ENCODE data around the gene DCTN2. TPM values are rescaled to one million over a fixed set of nuclear protein-coding genes. Genes with fewer than 3 reads are reported as not detected.

The DCTN2 gene
- total and polyA plus RNA-seq, 2 experiments from 2014 or later: 144 to 202 TPM

- no peaks in the 10 kb centered on the region for H3K36me3 ChIP-seq (ENCODE audit: low read depth)
- H3K9ac ChIP-seq: no peak overlapping the region
- H3K4me3 ChIP-seq: no peak overlapping the region
- 81 to 89% methylated on average over 2 of the region's 2 CpGs for WGBS, 2 experiments (ENCODE audit: low coverage in 1 of 2, low lambda C conversion rate in 2 of 2, missing lambda C conversion rate in 2 of 2)
- H3K4me1 ChIP-seq (ENCODE audit: insufficient read depth): no peaks in the 10 kb centered on the region
- no peaks in the 10 kb centered on the region for H3K79me2 ChIP-seq (ENCODE audit: insufficient read depth)
- no peaks in the 10 kb centered on the region for H3K9me3 ChIP-seq (ENCODE audit: low read depth)
- H3K27me3 ChIP-seq (replicated peaks; ENCODE audit: insufficient read depth): no peaks in the 10 kb centered on the region
- in situ Hi-C loops (cut with MboI): no loop called here
- no peak overlapping the region for H3K4me2 ChIP-seq (ENCODE audit: unreplicated experiment)
- no peaks in the 10 kb centered on the region for H3K9me2 ChIP-seq (ENCODE audit: insufficient read depth)
- no peaks in the 10 kb centered on the region for H3F3A ChIP-seq (ENCODE audit: insufficient read depth)
- H3K27ac ChIP-seq: no peak overlapping the region
- H2AFZ ChIP-seq: no peak overlapping the region
- DNase-seq: no peak
- no peaks in the 10 kb centered on the region for H4K20me1 ChIP-seq (ENCODE audit: insufficient read depth)
- TF ChIP-seq EZH2phosphoT487 (IDR thresholded peaks at IDR 0.05; ENCODE audit: insufficient read depth, low read depth) (no peak), EZH2 (IDR thresholded peaks at IDR 0.05; ENCODE audit: insufficient read depth, poor library complexity, severe bottlenecking) (no peak)
These were observed 13.5 kb upstream of the DCTN2 start for GRCh38 chr12:57560516-57560915.

DNA sequence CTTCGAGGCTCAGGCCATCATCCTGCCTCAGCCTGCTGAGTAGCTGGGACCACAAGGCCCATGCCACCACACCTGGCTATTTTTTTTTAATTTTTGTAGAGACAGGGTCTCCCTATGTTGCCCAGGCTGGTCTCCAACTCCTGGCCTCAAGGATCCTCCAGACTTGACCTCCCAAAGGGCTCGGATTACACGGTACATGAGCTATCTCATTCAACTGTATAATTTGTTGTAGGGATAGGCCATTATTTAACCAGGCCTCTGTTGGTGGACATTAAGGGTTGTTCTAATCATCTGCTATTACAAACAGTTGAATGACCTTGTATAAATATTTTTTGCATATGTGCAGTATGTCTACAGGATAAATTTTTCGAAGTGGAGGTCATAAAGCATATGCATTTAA is 11.9 kb upstream of the DCTN2 start:
- no peak for DNase-seq
- Histone ChIP-seq H3K4me3 (no peak overlapping the region), H3K27me3 (replicated peaks; ENCODE audit: insufficient read depth) (no peaks in the 10 kb centered on the region), H3K9me3 (ENCODE audit: low read depth) (no peaks in the 10 kb centered on the region), H3K36me3 (ENCODE audit: low read depth) (no peaks in the 10 kb centered on the region), H3K27ac (no peak overlapping the region), H3K9me2 (ENCODE audit: insufficient read depth) (no peaks in the 10 kb centered on the region), H2AFZ (no peak overlapping the region), H3K9ac (no peak overlapping the region), H4K20me1 (ENCODE audit: insufficient read depth) (no peaks in the 10 kb centered on the region), H3F3A (ENCODE audit: insufficient read depth) (no peaks in the 10 kb centered on the region), H3K79me2 (ENCODE audit: insufficient read depth) (no peaks in the 10 kb centered on the region), H3K4me1 (ENCODE audit: insufficient read depth) (no peaks in the 10 kb centered on the region), H3K4me2 (ENCODE audit: unreplicated experiment) (no peak overlapping the region)
- TF ChIP-seq EZH2phosphoT487 (IDR thresholded peaks at IDR 0.05; ENCODE audit: insufficient read depth, low read depth) (no peak), EZH2 (IDR thresholded peaks at IDR 0.05; ENCODE audit: insufficient read depth, poor library complexity, severe bottlenecking) (no peak)
- in situ Hi-C loops (cut with MboI): no loop called here
- WGBS, 2 experiments (ENCODE audit: low coverage in 1 of 2, low lambda C conversion rate in 2 of 2, missing lambda C conversion rate in 2 of 2): 58 to 66% methylated on average over 4 of the region's 4 CpGs

DNA sequence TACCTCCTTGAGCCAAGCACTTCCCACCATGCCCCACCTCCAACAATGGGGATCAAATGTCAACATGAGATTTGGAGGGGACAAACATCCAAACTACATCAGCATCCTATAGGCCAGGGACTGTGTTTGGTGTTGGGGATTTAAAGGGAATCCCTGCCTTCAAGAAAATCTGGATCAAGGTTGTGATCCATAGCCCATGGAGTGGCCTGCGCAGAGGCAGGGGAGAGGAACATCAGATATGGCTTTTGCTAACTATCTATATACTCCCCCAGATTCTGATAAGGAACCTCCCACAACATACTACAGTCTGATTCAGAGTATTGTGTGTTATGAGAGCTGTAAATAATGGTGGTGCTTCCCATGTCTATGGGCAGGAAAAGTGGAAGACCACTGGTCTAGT is 7.9 kb upstream of the DCTN2 start:
- TF ChIP-seq EZH2 (IDR thresholded peaks at IDR 0.05; ENCODE audit: insufficient read depth, poor library complexity, severe bottlenecking): no peak
- no peak for TF ChIP-seq EZH2phosphoT487 (IDR thresholded peaks at IDR 0.05; ENCODE audit: insufficient read depth, low read depth)
- no peak overlapping the region for H3K4me3 ChIP-seq
- no peaks in the 10 kb centered on the region for H3K4me1 ChIP-seq (ENCODE audit: insufficient read depth)
- in situ Hi-C loops (cut with MboI): no loop called here
- H3K79me2 ChIP-seq (ENCODE audit: insufficient read depth): no peaks in the 10 kb centered on the region
- H3K9ac ChIP-seq: no peak overlapping the region
- no peaks in the 10 kb centered on the region for H3K27me3 ChIP-seq (replicated peaks; ENCODE audit: insufficient read depth)
- WGBS, 2 experiments (ENCODE audit: low coverage in 1 of 2, low lambda C conversion rate in 2 of 2, missing lambda C conversion rate in 2 of 2): 100% methylated on average over 1 of the region's 1 CpG
- no peaks in the 10 kb centered on the region for H3K9me2 ChIP-seq (ENCODE audit: insufficient read depth)
- H3K4me2 ChIP-seq (ENCODE audit: unreplicated experiment): no peak overlapping the region
- no peak overlapping the region for H3K27ac ChIP-seq
- no peaks in the 10 kb centered on the region for H3K36me3 ChIP-seq (ENCODE audit: low read depth)
- H3F3A ChIP-seq (ENCODE audit: insufficient read depth): no peaks in the 10 kb centered on the region
- H3K9me3 ChIP-seq (ENCODE audit: low read depth): no peaks in the 10 kb centered on the region
- no peak for DNase-seq
- no peaks in the 10 kb centered on the region for H4K20me1 ChIP-seq (ENCODE audit: insufficient read depth)
- no peak overlapping the region for H2AFZ ChIP-seq

DNA sequence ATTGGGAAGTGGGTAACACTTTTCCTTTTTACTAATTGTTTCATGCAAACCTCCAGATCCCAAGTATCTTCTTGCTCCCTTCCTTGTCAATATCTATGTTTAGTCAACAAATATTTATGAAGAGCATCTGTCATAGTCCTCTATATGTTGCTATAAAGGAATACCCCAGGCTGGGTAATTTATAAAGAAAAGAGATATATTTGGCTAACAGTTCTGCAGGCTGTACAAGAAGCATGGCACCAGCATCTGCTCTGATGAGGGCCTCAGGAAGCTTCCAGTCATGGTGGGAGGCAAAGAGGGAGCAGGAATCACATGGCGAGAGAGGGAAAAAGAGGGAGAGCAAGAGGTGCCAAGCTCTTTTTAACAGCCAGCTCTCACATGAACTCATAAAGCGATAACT is 7.5 kb upstream of the DCTN2 start:
- Histone ChIP-seq H3K9me2 (ENCODE audit: insufficient read depth) (no peaks in the 10 kb centered on the region), H3K4me3 (no peak overlapping the region), H3F3A (ENCODE audit: insufficient read depth) (no peaks in the 10 kb centered on the region), H3K4me2 (ENCODE audit: unreplicated experiment) (no peak overlapping the region), H3K36me3 (ENCODE audit: low read depth) (no peaks in the 10 kb centered on the region), H3K27ac (no peak overlapping the region), H3K4me1 (ENCODE audit: insufficient read depth) (no peaks in the 10 kb centered on the region), H3K79me2 (ENCODE audit: insufficient read depth) (no peaks in the 10 kb centered on the region), H3K9ac (no peak overlapping the region), H2AFZ (no peak overlapping the region), H3K9me3 (ENCODE audit: low read depth) (no peaks in the 10 kb centered on the region), H3K27me3 (replicated peaks; ENCODE audit: insufficient read depth) (no peaks in the 10 kb centered on the region), H4K20me1 (ENCODE audit: insufficient read depth) (no peaks in the 10 kb centered on the region)
- in situ Hi-C loops (cut with MboI): no loop called here
- DNase-seq: no peak
- WGBS, 2 experiments (ENCODE audit: low coverage in 1 of 2, low lambda C conversion rate in 2 of 2, missing lambda C conversion rate in 2 of 2): 93 to 100% methylated on average over 2 of the region's 2 CpGs
- TF ChIP-seq EZH2 (IDR thresholded peaks at IDR 0.05; ENCODE audit: insufficient read depth, poor library complexity, severe bottlenecking) (no peak), EZH2phosphoT487 (IDR thresholded peaks at IDR 0.05; ENCODE audit: insufficient read depth, low read depth) (no peak)
